ENCODE results near the gene TEX13B. TPM values are rescaled to one million over a fixed set of nuclear protein-coding genes. Genes with fewer than 3 reads are reported as not detected.

The TEX13B gene
- total RNA-seq = not detected in 2 replicates

GRCh38 chrX:107982356-107982755, at the start of gene TEX13B:
TSS of gene TEX13B (minus strand) at chrX:107982370. CDS start at chrX:107982127, 243 bp downstream.

Other genes with a start within 250 kb of the TEX13B start
- gene TSC22D3, start 206.6 kb downstream of the TEX13B start, total RNA-seq = 21.1 and 109 TPM in 2 replicates
- not detected in 2 replicates for gene NCBP2L, start 204.6 kb downstream of the TEX13B start, total RNA-seq
- gene MID2, start 156.5 kb downstream of the TEX13B start, total RNA-seq = 18.2 and 42.7 TPM in 2 replicates
- 0.46 and 0.97 TPM in 2 replicates for gene VSIG1, start 62.7 kb upstream of the TEX13B start, total RNA-seq
- gene PSMD10, start 109.2 kb upstream of the TEX13B start, total RNA-seq = 188 and 203 TPM in 2 replicates
- gene ATG4A, start 109.4 kb upstream of the TEX13B start, total RNA-seq = 40.3 and 44.7 TPM in 2 replicates